ENCODE measurements around the gene TMEM164. TPM values are rescaled to one million over a fixed set of nuclear protein-coding genes. Genes with fewer than 3 reads are reported as not detected.
A peak's percentile ranks its signal among the peaks of the same experiment; 100 is the strongest.

Gene TMEM164
- total and polyA plus RNA-seq, 8 donors = 7.3 to 21.3 (median 11.9) TPM

GRCh38 chrX:110194977-110195376 is 192.1 kb downstream of the TMEM164 start:
- H3K27ac ChIP-seq = no peak overlapping the region
- FAIRE-seq = no peak
- ATAC-seq = no peak
- H3K36me3 ChIP-seq = no peaks in the 10 kb centered on the region
- TF ChIP-seq, protein P1, sequence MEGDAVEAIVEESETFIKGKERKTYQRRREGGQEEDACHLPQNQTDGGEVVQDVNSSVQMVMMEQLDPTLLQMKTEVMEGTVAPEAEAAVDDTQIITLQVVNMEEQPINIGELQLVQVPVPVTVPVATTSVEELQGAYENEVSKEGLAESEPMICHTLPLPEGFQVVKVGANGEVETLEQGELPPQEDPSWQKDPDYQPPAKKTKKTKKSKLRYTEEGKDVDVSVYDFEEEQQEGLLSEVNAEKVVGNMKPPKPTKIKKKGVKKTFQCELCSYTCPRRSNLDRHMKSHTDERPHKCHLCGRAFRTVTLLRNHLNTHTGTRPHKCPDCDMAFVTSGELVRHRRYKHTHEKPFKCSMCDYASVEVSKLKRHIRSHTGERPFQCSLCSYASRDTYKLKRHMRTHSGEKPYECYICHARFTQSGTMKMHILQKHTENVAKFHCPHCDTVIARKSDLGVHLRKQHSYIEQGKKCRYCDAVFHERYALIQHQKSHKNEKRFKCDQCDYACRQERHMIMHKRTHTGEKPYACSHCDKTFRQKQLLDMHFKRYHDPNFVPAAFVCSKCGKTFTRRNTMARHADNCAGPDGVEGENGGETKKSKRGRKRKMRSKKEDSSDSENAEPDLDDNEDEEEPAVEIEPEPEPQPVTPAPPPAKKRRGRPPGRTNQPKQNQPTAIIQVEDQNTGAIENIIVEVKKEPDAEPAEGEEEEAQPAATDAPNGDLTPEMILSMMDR (IDR thresholded peaks at IDR 0.05) = no peak
- intact Hi-C loops (cut with DNase I) = no loop called here
- WGBS, 2 donors = 56 to 75% methylated on average over 3 of the region's 3 CpGs
- H3K4me1 ChIP-seq = no peaks in the 10 kb centered on the region
- no peak overlapping the region for H3K4me3 ChIP-seq
- H3K27me3 ChIP-seq = no peaks in the 10 kb centered on the region
- DNase-seq = no peak
- no peaks in the 10 kb centered on the region for H3K9me3 ChIP-seq

- 57 to 93% methylated on average over 3 of the region's 3 CpGs for WGBS, 2 donors
- no peak for DNase-seq
- TF ChIP-seq, protein P1 (IDR thresholded peaks at IDR 0.05) = no peak
- no peak for ATAC-seq
- Histone ChIP-seq H3K36me3 (no peaks in the 10 kb centered on the region), H3K4me3 (no peak overlapping the region), H3K27me3 (no peaks in the 10 kb centered on the region), H3K9me3 (no peaks in the 10 kb centered on the region), H3K4me1 (no peaks in the 10 kb centered on the region), H3K27ac (no peak overlapping the region)
- intact Hi-C loops (cut with DNase I) = no loop called here
- FAIRE-seq = peak; percentile 20
Observed at GRCh38 chrX:110201799-110202198, 198.9 kb downstream of the TMEM164 start.

DNA sequence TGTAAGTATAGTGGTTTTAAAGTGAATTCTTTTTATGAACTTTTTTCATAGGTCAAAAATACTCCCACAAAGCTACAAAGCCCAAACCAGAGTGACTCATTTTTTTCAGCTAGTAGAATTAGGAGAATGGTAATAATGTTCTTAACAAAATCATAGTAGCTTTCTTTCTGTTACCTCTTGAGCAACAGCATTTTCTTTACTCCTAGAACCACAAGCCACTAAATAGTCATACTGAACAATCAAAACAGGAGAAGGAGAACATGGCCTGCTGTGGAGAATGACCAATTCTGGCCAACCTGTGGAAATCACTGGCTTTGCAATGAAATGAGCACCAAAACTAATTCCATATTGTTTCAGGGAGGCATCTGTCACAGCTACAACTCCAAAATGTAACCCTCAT is 202.1 kb downstream of the TMEM164 start:
- Histone ChIP-seq H3K4me3 (no peak overlapping the region), H3K9me3 (no peaks in the 10 kb centered on the region), H3K27me3 (no peaks in the 10 kb centered on the region), H3K36me3 (no peaks in the 10 kb centered on the region), H3K27ac (no peak overlapping the region), H3K4me1 (no peaks in the 10 kb centered on the region)
- no peak for FAIRE-seq
- TF ChIP-seq, protein P1 (IDR thresholded peaks at IDR 0.05) = no peak
- intact Hi-C loops (cut with DNase I) = no loop called here
- no peak for DNase-seq
- ATAC-seq = no peak

DNA sequence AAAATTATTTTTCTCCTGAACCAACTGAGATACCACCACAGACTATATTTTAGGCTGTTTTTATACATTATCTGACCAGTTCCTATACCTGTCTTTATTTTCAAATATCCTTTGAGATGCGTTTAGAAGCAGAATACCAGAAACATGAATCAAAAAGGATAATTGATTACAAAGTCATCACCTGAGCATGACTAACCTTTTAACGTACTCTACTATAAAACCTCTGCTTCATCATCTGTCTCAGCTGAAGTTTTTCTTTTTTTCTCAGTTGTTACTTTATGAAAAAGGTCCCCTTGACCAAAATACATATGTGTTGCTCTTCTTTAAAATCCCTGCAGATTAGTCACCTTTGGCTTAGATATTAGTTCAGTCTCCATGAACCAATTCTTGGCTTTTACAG is 205.2 kb downstream of the TMEM164 start:
- 70 to 94% methylated on average over 2 of the region's 2 CpGs for WGBS, 2 donors
- ATAC-seq (no peak), DNase-seq (no peak), FAIRE-seq (peak; percentile 60)
- H3K27ac ChIP-seq = no peak overlapping the region
- H3K36me3 ChIP-seq = no peaks in the 10 kb centered on the region
- TF ChIP-seq, protein P1 (IDR thresholded peaks at IDR 0.05) = no peak
- no peaks in the 10 kb centered on the region for H3K27me3 ChIP-seq
- no peaks in the 10 kb centered on the region for H3K9me3 ChIP-seq
- no peak overlapping the region for H3K4me3 ChIP-seq
- H3K4me1 ChIP-seq = no peaks in the 10 kb centered on the region
- intact Hi-C loops (cut with DNase I) = no loop called here

- no peak for ATAC-seq
- 41 to 63% methylated on average over 5 of the region's 5 CpGs for WGBS, 2 donors
- DNase-seq = no peak
- FAIRE-seq = no peak
- Histone ChIP-seq H3K4me3 (no peak overlapping the region), H3K36me3 (no peaks in the 10 kb centered on the region), H3K9me3 (no peaks in the 10 kb centered on the region), H3K27me3 (no peaks in the 10 kb centered on the region), H3K27ac (no peak overlapping the region), H3K4me1 (no peaks in the 10 kb centered on the region)
- TF ChIP-seq, protein P1 (IDR thresholded peaks at IDR 0.05) = no peak
- intact Hi-C loops (cut with DNase I) = no loop called here
Observed at GRCh38 chrX:110210417-110211139, 207.7 kb downstream of the TMEM164 start.

All from pancreas (tissue), 10 donors.